ENCODE data around the gene CRX.
"Not testable (repeated sequence)": the region's sequence is repeated elsewhere in the genome, so short reads cannot be mapped to it uniquely, and the experiment has no call there.

Gene CRX

DNA sequence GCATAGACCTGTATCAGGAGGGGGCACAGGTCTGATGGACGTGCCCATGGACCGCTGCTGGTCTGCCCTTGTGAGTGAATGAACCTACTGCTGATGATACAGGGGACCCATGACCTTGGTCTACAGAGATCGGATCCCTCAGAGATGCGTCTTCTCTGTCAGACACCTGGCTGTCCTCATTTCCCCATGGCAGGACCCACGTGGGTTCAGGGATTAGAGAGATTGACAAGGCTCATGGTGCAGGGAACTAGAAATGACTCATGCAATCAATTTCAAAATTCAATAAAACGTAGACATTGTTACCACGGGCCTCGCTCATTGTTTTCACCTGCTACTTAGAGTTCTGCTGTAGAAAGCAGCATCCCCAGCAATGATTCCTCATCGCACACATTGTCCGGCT lies 16.4 kb upstream of the CRX start:
- TF ChIP-seq, protein P1, sequence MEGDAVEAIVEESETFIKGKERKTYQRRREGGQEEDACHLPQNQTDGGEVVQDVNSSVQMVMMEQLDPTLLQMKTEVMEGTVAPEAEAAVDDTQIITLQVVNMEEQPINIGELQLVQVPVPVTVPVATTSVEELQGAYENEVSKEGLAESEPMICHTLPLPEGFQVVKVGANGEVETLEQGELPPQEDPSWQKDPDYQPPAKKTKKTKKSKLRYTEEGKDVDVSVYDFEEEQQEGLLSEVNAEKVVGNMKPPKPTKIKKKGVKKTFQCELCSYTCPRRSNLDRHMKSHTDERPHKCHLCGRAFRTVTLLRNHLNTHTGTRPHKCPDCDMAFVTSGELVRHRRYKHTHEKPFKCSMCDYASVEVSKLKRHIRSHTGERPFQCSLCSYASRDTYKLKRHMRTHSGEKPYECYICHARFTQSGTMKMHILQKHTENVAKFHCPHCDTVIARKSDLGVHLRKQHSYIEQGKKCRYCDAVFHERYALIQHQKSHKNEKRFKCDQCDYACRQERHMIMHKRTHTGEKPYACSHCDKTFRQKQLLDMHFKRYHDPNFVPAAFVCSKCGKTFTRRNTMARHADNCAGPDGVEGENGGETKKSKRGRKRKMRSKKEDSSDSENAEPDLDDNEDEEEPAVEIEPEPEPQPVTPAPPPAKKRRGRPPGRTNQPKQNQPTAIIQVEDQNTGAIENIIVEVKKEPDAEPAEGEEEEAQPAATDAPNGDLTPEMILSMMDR (IDR thresholded peaks at IDR 0.05; ENCODE audit: control insufficient read depth, insufficient read depth, low read depth, low read length, missing control alignments), result no peak
- DNase-seq (ENCODE audit: low read depth), result no peak
- H3K4me3 ChIP-seq (ENCODE audit: control insufficient read depth, low read depth, low read length), result no peak overlapping the region

DNA sequence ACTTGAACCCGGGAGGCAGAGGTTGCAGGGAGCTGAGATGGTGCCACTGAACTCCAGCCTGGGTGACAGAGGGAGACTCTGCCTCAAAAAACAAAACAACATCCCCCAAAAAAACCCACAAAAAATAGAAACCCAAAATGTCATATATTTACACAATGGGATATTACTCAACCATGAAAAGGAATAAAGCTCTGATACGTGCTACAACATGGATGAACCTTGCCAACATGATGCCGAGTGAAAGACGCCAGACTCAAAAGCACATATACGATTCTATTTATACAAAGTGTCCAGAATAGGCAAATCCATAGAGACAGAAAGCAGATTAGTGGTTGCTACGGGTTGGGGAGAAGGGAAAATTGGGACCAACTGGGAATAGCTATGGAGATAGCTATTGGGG lies 15.3 kb upstream of the CRX start:
- TF ChIP-seq, protein P1 (IDR thresholded peaks at IDR 0.05; ENCODE audit: control insufficient read depth, insufficient read depth, low read depth, low read length, missing control alignments), result no peak
- no peak for DNase-seq (ENCODE audit: low read depth)

DNA sequence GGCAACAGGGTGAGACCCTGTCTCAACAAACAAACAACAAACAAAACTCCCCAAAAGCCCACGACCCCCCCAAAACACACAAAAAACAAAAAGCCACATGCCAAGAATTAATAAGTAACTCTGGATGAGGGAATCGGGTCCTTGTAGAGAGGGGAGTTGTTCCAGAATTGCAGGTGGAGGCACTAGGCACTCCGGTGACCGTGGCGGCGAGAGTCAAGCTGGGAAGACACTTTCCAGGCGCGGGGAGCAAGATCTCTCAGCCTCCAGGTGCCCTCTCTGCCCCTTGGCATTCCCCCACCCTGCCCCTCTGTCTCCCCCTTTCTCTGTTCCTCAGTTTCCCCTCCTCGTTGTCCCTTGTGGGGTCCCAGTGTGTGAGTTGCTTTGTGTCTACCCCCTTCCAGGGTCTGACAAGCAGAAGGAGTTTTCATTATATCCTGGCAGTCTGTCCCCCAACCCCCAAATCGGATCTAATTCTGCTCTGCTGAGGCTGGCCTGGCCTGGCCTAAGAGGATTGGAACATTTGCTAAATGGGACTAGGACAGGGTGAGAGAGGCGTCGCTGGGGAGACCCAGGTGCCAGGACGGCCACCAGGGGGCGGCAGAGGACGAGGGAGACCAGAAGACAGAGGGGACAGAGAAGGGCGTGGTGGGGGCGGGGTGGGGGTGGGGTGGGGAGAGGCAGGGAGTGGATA lies 8.3 kb upstream of the CRX start:
- TF ChIP-seq, protein P1 (IDR thresholded peaks at IDR 0.05; ENCODE audit: control insufficient read depth, insufficient read depth, low read depth, low read length, missing control alignments), result peak; percentile 71
- no peak for DNase-seq (ENCODE audit: low read depth)
- H3K4me3 ChIP-seq (ENCODE audit: control insufficient read depth, low read depth, low read length), result no peak overlapping the region

More for the DNA sequence above, 15.3 kb upstream of the CRX start:
- no peak overlapping the region for H3K4me3 ChIP-seq (ENCODE audit: control insufficient read depth, low read depth, low read length)

DNA sequence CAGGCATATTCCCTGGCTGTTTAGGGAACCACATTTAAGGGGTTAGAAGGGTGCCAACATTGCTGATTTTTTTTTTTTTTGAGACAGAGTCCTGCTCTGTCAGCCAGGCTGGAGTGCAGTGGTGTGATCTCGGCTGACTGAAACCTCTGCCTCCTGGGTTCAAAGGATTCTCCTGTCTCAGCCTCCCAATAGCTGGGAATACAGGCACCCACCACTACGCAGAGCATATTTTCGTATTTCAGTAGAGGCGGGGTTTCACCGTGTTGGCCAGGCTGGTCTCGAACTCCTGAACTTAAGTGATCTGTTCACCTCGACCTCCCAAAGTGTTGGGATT lies 7.8 kb upstream of the CRX start:
- TF ChIP-seq, protein P1 (IDR thresholded peaks at IDR 0.05; ENCODE audit: control insufficient read depth, insufficient read depth, low read depth, low read length, missing control alignments), result no peak
- H3K4me3 ChIP-seq (ENCODE audit: control insufficient read depth, low read depth, low read length), result no peak overlapping the region
- no peak for DNase-seq (ENCODE audit: low read depth)

DNA sequence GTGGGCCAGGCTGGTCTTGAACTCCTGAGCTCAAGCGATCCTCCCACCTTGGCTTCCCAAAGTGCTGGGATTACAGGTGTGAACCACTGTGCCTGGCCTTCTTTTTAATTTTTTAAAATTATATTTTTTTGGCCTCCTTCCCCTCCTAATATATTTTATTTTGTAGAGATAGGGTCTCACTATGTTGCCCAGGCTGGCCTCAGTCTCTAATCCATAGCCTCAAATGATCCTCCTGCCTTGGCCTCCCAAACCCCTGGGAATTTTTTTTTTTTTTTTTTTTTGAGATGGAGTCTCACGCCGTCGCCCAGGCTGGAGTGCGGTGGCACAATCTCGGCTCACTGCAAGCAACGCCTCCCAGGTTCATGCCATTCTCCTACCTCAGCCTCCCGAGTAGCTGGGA lies 5.5 kb upstream of the CRX start:
- not testable (repeated sequence) for DNase-seq (ENCODE audit: low read depth); H3K4me3 ChIP-seq (ENCODE audit: control insufficient read depth, low read depth, low read length)

DNA sequence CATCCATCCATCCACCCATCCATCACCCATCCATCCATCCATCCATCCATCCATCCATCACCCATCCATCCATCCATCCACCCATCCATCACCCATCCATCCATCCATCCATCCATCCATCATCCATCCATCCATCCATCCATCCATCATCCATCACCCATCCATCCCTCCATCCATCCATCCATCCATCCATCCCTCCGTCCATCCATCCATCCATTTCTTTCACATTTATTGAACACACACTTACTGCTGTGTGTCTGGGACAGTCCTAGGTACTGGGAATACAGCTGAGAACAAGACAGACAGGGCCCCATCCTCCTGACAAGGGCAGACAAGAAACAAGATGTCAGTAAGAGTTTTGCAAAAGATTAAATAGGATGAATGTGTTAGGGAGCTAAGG lies 3.5 kb upstream of the CRX start:
- H3K4me3 ChIP-seq (ENCODE audit: control insufficient read depth, low read depth, low read length); DNase-seq (ENCODE audit: low read depth): not testable (repeated sequence)

DNA sequence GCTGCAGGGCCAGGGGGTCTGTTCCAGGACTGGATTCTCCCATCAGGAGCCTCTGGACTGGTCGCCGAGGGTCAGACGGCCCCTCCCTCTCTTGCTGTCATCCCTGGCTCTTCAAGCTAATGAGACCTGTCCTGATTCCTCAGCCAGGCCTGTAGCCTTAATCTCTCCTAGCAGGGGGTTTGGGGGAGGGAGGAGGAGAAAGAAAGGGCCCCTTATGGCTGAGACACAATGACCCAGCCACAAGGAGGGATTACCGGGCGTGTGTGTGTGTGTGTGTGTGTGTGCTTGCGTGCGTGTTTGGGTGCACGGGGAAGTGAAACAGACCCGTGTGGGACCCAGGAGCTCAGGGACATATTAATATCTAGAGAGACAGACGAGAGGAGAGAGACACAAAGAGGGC lies 1.9 kb upstream of the CRX start:
- no peak for DNase-seq (ENCODE audit: low read depth)
- TF ChIP-seq, protein P1 (IDR thresholded peaks at IDR 0.05; ENCODE audit: control insufficient read depth, insufficient read depth, low read depth, low read length, missing control alignments), result no peak
- H3K4me3 ChIP-seq (ENCODE audit: control insufficient read depth, low read depth, low read length), result no peak overlapping the region

DNA sequence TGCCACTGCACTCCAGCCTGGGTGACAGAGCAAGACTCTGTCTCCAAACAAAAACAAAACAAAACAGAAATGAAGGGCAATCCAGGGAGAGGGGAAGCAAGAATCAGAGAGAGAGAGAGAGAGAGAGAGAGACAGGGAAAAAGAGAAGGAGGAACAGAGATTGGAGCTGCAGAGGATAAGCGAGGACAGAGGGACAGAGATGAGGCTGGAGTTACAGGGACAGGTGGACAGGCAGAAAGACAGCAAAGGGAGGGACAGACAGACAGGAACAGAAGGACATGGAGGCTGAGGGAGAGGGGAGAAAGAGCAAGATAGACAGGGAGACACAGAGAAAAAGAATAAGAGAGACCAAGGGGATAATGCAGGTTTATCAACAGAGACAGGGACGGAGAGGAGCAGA lies 1.3 kb upstream of the CRX start:
- no peak overlapping the region for H3K4me3 ChIP-seq (ENCODE audit: control insufficient read depth, low read depth, low read length)
- TF ChIP-seq, protein P1 (IDR thresholded peaks at IDR 0.05; ENCODE audit: control insufficient read depth, insufficient read depth, low read depth, low read length, missing control alignments), result no peak
- DNase-seq (ENCODE audit: low read depth), result no peak
